HL-60 (cell line): ENCODE data around the gene SBSN.

Experiments used
- CTCF ChIP-seq: IDR thresholded peaks from one replicate; pipeline ENCODE4 v1.5.1; 2011; ENCODE audit warnings: low read length, control low read depth, inconsistent platforms; ENCODE audit not compliant: insufficient read depth
- POLR2AphosphoS5 ChIP-seq: IDR thresholded peaks from 2 replicates; pipeline ENCODE4 v1.6.1; 2012; ENCODE audit warnings: low read depth
- REST ChIP-seq: IDR thresholded peaks from 2 replicates; pipeline ENCODE4 v1.6.1; 2012; ENCODE audit warnings: low read depth; ENCODE audit not compliant: insufficient replicate concordance

DNA sequence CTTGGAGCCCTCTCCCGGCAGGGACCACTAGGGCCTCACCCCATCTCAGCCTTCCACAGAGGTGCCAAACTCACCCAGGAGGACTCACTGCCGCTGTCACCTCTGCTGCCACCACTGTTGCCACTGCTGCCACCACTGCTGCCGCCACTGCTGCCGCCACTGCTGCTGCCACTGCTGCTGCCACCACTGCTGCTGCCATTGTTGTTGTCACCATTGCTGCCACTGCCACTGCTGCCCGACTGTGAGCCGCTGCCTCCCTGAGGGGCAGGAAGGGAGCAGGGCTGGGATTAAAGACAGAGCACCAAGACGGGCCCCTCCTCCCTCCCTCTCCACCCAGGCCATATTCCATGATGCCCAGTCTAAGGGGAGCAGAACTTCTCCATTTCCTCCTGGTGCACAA is 16.8 kb downstream of the SBSN start:
- TF ChIP-seq CTCF (no peak), REST (no peak), POLR2AphosphoS5 (no peak)
